Measurements from ENCODE around the gene FAM221B. TPM values are rescaled to one million over a fixed set of nuclear protein-coding genes. Genes with fewer than 3 reads are reported as not detected.

FAM221B gene
- total and polyA plus RNA-seq, 5 donors from 2014 or later = 0.03 TPM; not detected in 4

DNA sequence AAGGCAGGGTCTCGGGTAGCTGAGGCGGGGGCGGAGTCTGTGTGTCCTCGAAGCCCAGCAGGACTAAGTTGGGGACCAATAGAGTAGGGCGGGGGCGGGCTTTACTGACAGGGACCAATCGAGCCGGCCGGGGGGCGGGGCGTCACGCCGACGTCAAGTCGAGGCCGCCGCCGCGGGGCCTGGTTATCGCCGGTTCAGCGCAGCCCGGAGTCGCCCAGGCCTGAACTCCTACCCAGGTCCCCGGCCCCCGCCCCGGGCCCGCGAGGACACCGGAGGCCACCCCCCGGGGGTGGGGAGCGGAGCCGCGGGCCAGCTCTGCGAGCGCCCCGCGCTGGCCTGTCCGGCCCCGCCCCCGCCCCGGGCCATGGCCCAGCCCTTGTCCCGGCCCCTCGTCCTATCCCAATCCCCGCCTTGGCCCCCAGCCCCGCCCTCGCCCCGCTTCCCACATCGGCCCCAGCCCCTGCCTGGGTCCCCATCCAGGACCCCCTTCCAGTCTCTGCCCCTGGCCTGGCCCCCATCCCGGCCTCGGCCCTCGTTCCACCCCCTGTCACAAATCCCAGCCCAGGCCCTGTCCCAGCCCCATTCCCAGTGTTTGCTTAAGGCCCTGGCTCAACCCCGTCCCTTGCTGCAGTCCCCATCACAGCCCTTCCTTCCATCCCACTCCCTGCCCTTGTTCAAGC lies 692 bp upstream of the FAM221B start, which contains the start of gene TMEM8B:
Gene TMEM8B, plus strand, starts transcription at position 145 of the 680 bp plus-strand sequence. Its CDS starts 220 bp downstream, at position 365.
- H3K4me3 ChIP-seq (ENCODE audit: low read depth, low read length) = peak within 1 kb of the TSS; percentile 81
- Mint-ChIP-seq H3K27me3 (no peaks in the 10 kb centered on the region), H3K27ac (peak within 1 kb of the TSS; percentile 82 to 98 (median 94)), H3K36me3 (no peaks in the 10 kb centered on the region), H3K4me3 (peak within 1 kb of the TSS; percentile 95 to 100 (median 96)), H3K4me1 (peaks cover 5 to 36% (median 25%) of the 10 kb centered on the region in 4 donors), H3K9me3 (no peaks in the 10 kb centered on the region)
- H3K27ac ChIP-seq (ENCODE audit: insufficient read depth, low read length, poor library complexity, severe bottlenecking) = peak within 1 kb of the TSS; percentile 59
- DNase-seq = peak; percentile 88 to 95 (median 92)
- H3K36me3 ChIP-seq (ENCODE audit: control insufficient read depth, insufficient read depth, low read length) = no peaks in the 10 kb centered on the region
- H3K27me3 ChIP-seq (ENCODE audit: control insufficient read depth, insufficient read depth, low read length) = no peaks in the 10 kb centered on the region
- H3K9me3 ChIP-seq (ENCODE audit: control insufficient read depth in 2 of 2, low read length in 2 of 2) = no peaks in the 10 kb centered on the region
- peak; percentile 93 to 94 for ATAC-seq (ENCODE audit: low read depth in 2 of 2)
- H3K4me1 ChIP-seq (ENCODE audit: control insufficient read depth, insufficient read depth, low read length, poor library complexity, severe bottlenecking) = peaks cover 15% of the 10 kb centered on the region

DNA sequence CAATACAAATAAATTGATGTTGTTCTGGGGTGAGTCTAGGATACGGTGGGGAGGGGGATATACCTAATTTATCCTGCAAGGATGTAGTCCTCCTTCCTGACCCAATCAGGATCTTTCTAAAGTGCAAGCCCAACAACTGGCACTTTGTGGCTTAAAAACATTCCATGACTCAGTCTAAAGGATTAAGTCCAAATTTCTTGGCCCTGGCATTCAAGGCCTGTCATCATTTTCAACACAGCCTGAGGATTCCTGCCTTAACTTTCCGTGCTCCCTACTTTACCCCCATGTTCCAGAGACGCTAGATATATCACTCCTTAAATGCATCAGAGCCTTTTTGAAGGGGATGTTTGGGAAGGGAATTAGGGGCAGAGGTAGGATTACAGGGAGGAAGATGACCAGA lies 1.0 kb downstream of the FAM221B start:
- ATAC-seq (ENCODE audit: low read depth in 2 of 2) (no peak), DNase-seq (no peak)
- H3K27ac ChIP-seq (ENCODE audit: insufficient read depth, low read length, poor library complexity, severe bottlenecking) = no peak overlapping the region
- peak overlapping the region in 3 of 4 donors; percentile 80 to 96 (median 95) for H3K4me3 Mint-ChIP-seq
- no peaks in the 10 kb centered on the region for H3K9me3 ChIP-seq (ENCODE audit: control insufficient read depth in 2 of 2, low read length in 2 of 2)
- no peaks in the 10 kb centered on the region for H3K27me3 ChIP-seq (ENCODE audit: control insufficient read depth, insufficient read depth, low read length)
- no peaks in the 10 kb centered on the region for H3K9me3 Mint-ChIP-seq
- H3K27me3 Mint-ChIP-seq = no peaks in the 10 kb centered on the region
- H3K4me1 Mint-ChIP-seq = peaks cover 5 to 36% (median 25%) of the 10 kb centered on the region in 4 donors
- H3K36me3 ChIP-seq (ENCODE audit: control insufficient read depth, insufficient read depth, low read length) = no peaks in the 10 kb centered on the region
- H3K4me1 ChIP-seq (ENCODE audit: control insufficient read depth, insufficient read depth, low read length, poor library complexity, severe bottlenecking) = peaks cover 15% of the 10 kb centered on the region
- no peak overlapping the region for H3K4me3 ChIP-seq (ENCODE audit: low read depth, low read length)
- H3K27ac Mint-ChIP-seq = no peak overlapping the region
- no peaks in the 10 kb centered on the region for H3K36me3 Mint-ChIP-seq

DNA sequence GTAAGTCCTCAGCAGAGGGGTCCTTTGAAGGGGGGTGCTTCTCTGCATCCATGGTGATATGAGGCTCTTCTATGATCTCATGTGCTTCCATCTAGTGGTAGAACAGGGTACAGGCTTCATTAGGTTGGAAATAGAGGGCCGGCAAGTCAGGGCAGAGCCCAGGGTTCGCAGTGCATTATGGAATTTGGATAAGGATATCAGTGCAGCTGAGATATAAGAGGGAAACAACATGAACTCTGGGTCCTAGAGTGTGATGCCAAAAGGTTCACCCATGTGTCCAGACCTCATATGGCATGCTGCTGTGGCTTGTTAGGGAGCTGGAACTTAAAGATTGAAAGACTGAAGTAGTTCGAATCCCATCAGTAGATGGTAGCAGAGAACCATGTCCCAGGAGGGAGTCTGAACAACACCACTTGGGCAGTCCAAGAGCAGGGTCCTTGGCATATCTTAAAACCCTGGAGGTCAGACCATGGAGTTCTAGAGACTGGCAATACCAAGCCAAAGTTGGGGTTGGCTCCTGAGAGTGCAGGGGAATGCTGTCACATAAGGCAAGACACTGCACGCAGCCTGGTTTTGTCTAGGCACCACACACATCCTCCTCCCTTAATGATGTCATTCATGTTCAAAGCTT lies 2.3 kb downstream of the FAM221B start:
- H3K4me1 ChIP-seq (ENCODE audit: control insufficient read depth, insufficient read depth, low read length, poor library complexity, severe bottlenecking) = peaks cover 15% of the 10 kb centered on the region
- H3K4me3 ChIP-seq (ENCODE audit: low read depth, low read length) = no peak overlapping the region
- no peaks in the 10 kb centered on the region for H3K36me3 Mint-ChIP-seq
- peak; percentile 27 to 29 for ATAC-seq (ENCODE audit: low read depth in 2 of 2)
- peak; percentile 11 to 69 (median 57) for DNase-seq
- no peaks in the 10 kb centered on the region for H3K9me3 Mint-ChIP-seq
- H3K4me1 Mint-ChIP-seq = peaks cover 5 to 32% (median 24%) of the 10 kb centered on the region in 4 donors
- H3K27ac ChIP-seq (ENCODE audit: insufficient read depth, low read length, poor library complexity, severe bottlenecking) = no peak overlapping the region
- H3K4me3 Mint-ChIP-seq = peak overlapping the region; percentile 15 to 72 (median 63)
- no peaks in the 10 kb centered on the region for H3K27me3 ChIP-seq (ENCODE audit: control insufficient read depth, insufficient read depth, low read length)
- H3K27me3 Mint-ChIP-seq = no peaks in the 10 kb centered on the region
- peak overlapping the region in 1 of 3 donors; percentile 47 for H3K27ac Mint-ChIP-seq
- no peaks in the 10 kb centered on the region for H3K9me3 ChIP-seq (ENCODE audit: control insufficient read depth in 2 of 2, low read length in 2 of 2)
- H3K36me3 ChIP-seq (ENCODE audit: control insufficient read depth, insufficient read depth, low read length) = no peaks in the 10 kb centered on the region

DNA sequence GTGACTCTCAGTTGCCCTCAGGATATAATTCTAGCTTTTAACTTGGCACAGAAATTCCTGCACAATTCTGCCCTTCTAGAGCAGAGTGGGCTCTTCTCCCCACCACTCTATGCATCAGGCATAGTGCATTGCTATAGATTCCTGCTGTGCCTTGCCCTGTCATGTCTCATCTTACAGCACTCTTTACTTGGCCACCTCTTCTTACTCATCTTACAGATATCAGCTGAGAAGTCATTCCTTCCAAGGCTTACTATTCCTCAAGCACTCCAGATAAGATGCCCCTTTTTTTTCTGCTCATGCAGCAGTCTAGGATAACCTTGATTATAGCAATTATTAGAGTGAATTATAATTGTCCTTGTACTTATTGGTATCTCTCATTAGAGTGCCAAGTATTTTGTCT lies 5.6 kb downstream of the FAM221B start:
- H3K9me3 ChIP-seq (ENCODE audit: control insufficient read depth in 2 of 2, low read length in 2 of 2) = no peaks in the 10 kb centered on the region
- H3K9me3 Mint-ChIP-seq = no peaks in the 10 kb centered on the region
- H3K27ac ChIP-seq (ENCODE audit: insufficient read depth, low read length, poor library complexity, severe bottlenecking) = no peak overlapping the region
- DNase-seq (no peak), ATAC-seq (ENCODE audit: low read depth in 2 of 2) (no peak)
- H3K27me3 ChIP-seq (ENCODE audit: control insufficient read depth, insufficient read depth, low read length) = no peaks in the 10 kb centered on the region
- H3K27ac Mint-ChIP-seq = peak overlapping the region in 1 of 3 donors; percentile 26
- no peaks in the 10 kb centered on the region for H3K27me3 Mint-ChIP-seq
- H3K36me3 ChIP-seq (ENCODE audit: control insufficient read depth, insufficient read depth, low read length) = no peaks in the 10 kb centered on the region
- H3K4me1 Mint-ChIP-seq = peaks cover 2 to 13% (median 5%) of the 10 kb centered on the region in 4 donors
- H3K4me3 ChIP-seq (ENCODE audit: low read depth, low read length) = no peak overlapping the region
- no peaks in the 10 kb centered on the region for H3K36me3 Mint-ChIP-seq
- no peaks in the 10 kb centered on the region for H3K4me1 ChIP-seq (ENCODE audit: control insufficient read depth, insufficient read depth, low read length, poor library complexity, severe bottlenecking)
- no peak overlapping the region for H3K4me3 Mint-ChIP-seq

DNA sequence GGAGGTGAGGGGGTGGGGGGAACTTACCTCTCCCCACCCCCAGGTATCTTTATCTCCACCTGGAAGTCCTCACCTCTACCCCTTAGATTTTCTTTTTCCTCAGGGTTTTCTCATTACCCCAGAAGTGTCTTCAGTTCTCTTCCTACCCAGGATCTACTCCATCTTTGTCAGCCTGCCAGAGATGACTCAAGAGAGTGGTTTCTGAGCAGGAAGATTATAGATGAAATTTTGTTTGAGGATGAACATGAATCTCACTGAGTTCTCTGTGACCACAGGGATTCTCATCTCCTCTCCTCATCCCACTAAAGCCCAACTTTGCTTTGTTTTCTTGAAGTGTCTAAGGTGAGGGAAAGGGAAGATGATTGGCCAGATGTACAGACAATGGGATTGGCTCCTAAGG lies 8.5 kb downstream of the FAM221B start:
- Histone ChIP-seq H3K27ac (ENCODE audit: insufficient read depth, low read length, poor library complexity, severe bottlenecking) (no peak overlapping the region), H3K36me3 (ENCODE audit: control insufficient read depth, insufficient read depth, low read length) (no peaks in the 10 kb centered on the region), H3K4me3 (ENCODE audit: low read depth, low read length) (no peak overlapping the region), H3K27me3 (ENCODE audit: control insufficient read depth, insufficient read depth, low read length) (peaks cover 3% of the 10 kb centered on the region), H3K9me3 (ENCODE audit: control insufficient read depth in 2 of 2, low read length in 2 of 2) (no peaks in the 10 kb centered on the region), H3K4me1 (ENCODE audit: control insufficient read depth, insufficient read depth, low read length, poor library complexity, severe bottlenecking) (no peaks in the 10 kb centered on the region)
- Mint-ChIP-seq H3K27ac (no peak overlapping the region), H3K36me3 (no peaks in the 10 kb centered on the region), H3K9me3 (peaks cover 0 to 2% (median 0%) of the 10 kb centered on the region in 7 donors), H3K27me3 (peaks cover 6% of the 10 kb centered on the region), H3K4me1 (peaks cover 3 to 7% (median 6%) of the 10 kb centered on the region in 4 donors), H3K4me3 (no peak overlapping the region)
- no peak for ATAC-seq (ENCODE audit: low read depth in 2 of 2)
- DNase-seq = no peak

DNA sequence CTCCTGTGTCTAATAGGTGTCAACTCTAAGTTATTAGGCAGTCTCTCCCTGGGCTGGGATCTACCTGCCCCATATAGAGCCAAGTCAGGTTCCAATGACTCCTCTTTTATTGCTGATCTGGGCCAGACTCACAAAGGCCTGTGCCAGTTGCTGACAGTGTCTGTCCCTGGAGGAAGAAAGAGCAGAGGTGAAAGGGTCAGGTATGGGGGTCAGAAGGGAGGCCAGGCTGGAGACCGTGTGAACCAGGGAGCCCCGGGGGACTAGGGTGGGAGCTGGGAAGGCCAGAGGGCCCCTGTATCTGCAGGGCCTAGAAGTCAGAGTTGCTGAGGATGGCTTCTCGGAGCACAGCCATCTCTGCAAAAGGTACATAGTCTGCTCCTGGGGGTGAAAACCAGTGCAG lies 10.2 kb downstream of the FAM221B start:
- Histone ChIP-seq H3K27me3 (ENCODE audit: control insufficient read depth, insufficient read depth, low read length) (peaks cover 3% of the 10 kb centered on the region), H3K27ac (ENCODE audit: insufficient read depth, low read length, poor library complexity, severe bottlenecking) (no peak overlapping the region), H3K9me3 (ENCODE audit: control insufficient read depth in 2 of 2, low read length in 2 of 2) (no peaks in the 10 kb centered on the region), H3K36me3 (ENCODE audit: control insufficient read depth, insufficient read depth, low read length) (no peaks in the 10 kb centered on the region), H3K4me3 (ENCODE audit: low read depth, low read length) (no peak overlapping the region), H3K4me1 (ENCODE audit: control insufficient read depth, insufficient read depth, low read length, poor library complexity, severe bottlenecking) (peaks cover 12% of the 10 kb centered on the region)
- H3K27me3 Mint-ChIP-seq = peaks cover 6% of the 10 kb centered on the region
- H3K4me3 Mint-ChIP-seq = peak overlapping the region in 1 of 4 donors; percentile 62
- peaks cover 0 to 2% (median 0%) of the 10 kb centered on the region in 7 donors for H3K9me3 Mint-ChIP-seq
- ATAC-seq (ENCODE audit: low read depth in 2 of 2) = no peak
- H3K36me3 Mint-ChIP-seq = no peaks in the 10 kb centered on the region
- H3K27ac Mint-ChIP-seq = no peak overlapping the region
- DNase-seq = no peak
- H3K4me1 Mint-ChIP-seq = peaks cover 7 to 20% (median 15%) of the 10 kb centered on the region in 4 donors

DNA sequence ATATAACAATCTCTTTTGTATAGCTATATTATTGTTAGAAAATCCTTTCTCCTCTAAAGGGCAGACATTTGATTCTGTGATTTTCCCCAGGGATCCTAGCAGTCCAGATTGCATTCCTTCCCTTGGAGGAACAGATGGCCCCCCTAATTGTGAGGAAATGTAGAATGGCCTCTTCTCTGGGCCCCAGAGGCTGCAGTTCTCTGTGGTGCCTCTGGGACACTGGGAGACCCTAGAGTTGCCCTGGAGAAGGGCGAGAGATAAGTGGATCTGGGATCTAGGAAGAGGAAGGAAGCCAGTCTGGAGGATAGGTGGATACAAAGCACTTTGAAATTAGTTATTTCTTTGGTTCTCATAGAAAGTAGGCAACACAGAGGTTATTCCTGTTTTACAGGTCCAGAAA lies 11.8 kb downstream of the FAM221B start:
- no peak for DNase-seq
- peaks cover 11% of the 10 kb centered on the region for H3K27me3 Mint-ChIP-seq
- no peaks in the 10 kb centered on the region for H3K36me3 Mint-ChIP-seq
- Histone ChIP-seq H3K4me3 (ENCODE audit: low read depth, low read length) (no peak overlapping the region), H3K36me3 (ENCODE audit: control insufficient read depth, insufficient read depth, low read length) (no peaks in the 10 kb centered on the region), H3K4me1 (ENCODE audit: control insufficient read depth, insufficient read depth, low read length, poor library complexity, severe bottlenecking) (peaks cover 23% of the 10 kb centered on the region), H3K27ac (ENCODE audit: insufficient read depth, low read length, poor library complexity, severe bottlenecking) (no peak overlapping the region), H3K27me3 (ENCODE audit: control insufficient read depth, insufficient read depth, low read length) (peaks cover 3% of the 10 kb centered on the region), H3K9me3 (ENCODE audit: control insufficient read depth in 2 of 2, low read length in 2 of 2) (no peaks in the 10 kb centered on the region)
- no peak overlapping the region for H3K27ac Mint-ChIP-seq
- peak overlapping the region in 3 of 4 donors; percentile 93 to 97 (median 96) for H3K4me3 Mint-ChIP-seq
- ATAC-seq (ENCODE audit: low read depth in 2 of 2) = no peak
- H3K9me3 Mint-ChIP-seq = peaks cover 0 to 2% (median 0%) of the 10 kb centered on the region in 7 donors
- H3K4me1 Mint-ChIP-seq = peaks cover 17 to 37% (median 28%) of the 10 kb centered on the region in 4 donors
